Myocyte (in vitro differentiated cells): ENCODE measurements around the gene RBMS3. TPM values are rescaled to one million over a fixed set of nuclear protein-coding genes. Genes with fewer than 3 reads are reported as not detected.
A peak's percentile ranks its signal among the peaks of the same experiment; 100 is the strongest.

Experiments
- DNase-seq: peaks from one replicate; pipeline ENCODE4 v3.0.0-alpha.2; 2012; ENCODE audit warnings: low read depth
- total RNA-seq: library from RNA; depleted of rRNA; stranded (reverse); fragments of >200 nt; gene quantifications from 2 replicates; pipeline ENCODE4 v1.2.3, GENCODE V29; 2014

RBMS3 gene
- total RNA-seq, 1 donor from 2014 or later: 30.6 TPM

DNA sequence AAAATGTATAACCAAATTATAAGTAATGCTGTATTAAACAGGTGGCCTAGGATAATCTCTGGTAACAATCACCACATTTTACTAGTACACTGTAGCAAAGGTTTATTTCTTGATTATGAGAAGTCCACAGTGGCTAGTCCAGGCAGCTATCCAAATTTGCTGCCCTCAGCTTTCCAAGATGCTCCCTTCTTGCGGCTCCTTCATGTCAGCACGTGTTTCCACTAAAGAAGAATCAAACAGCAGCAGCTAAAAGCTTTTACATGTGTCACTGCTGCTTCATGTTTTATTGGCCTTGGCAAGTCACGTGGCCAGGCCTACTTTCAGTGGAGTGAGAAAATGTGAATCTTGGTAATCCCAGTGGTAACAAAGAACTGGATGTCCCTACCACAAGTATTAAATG, 5.6 kb upstream of the RBMS3 start:
- peak; percentile 89 for DNase-seq

DNA sequence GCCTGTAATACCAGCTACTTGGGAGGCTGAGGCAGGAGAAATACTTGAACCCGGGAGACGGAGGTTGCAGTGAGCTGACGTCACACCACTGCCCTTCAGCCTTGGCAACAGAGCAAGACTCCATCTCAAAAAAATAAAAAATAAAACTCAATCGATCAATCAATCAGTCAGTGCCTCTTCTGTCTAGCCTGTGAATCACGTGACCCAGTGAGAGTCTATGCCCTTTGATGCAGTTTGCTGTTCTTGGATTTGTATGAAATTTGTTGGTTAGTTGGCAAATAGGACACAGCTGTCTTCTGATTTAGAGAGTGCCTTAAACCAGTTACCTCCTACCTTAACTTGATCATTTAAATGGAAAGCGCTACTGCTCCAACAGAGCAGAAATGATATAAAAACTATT, 3.6 kb upstream of the RBMS3 start:
- DNase-seq: no peak

DNA sequence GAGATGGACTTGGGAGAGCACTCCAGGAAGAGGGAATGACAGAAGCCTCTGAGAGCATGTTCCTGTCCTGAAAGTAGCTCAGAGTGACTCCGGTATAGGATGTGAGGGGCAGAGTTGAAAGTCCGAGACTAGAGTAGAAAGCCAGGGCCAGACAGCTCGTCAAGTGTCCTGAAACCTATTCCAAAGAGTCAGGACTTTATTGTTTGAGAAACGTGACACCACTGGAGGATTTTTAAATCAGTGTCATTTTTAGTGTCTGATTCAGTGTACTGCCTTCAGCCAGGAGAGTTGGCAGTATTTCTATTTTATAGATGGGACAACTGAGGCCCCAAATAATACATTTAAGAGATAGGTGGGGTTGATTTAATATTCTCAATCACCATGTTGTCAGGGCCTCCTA, 1.6 kb upstream of the RBMS3 start:
- DNase-seq: peak; percentile 51

DNA sequence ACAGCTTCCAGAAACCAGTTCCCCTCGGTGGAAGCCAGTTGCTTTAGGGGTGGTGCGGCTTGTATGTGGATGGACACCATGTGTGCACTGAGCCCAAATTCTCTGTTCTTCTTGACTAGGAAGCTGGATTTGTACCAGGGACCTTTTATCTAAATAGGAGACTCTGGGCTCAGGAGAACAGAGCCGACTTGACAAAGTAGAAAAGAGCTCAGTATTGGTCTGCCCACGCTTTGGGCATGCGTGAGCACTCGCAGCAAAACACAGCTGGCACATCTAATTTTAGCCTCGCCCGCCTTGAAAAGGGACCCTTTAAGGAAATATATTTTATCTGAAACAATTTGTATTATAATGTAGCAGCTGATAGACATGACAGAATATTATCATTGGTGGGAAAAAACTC, 1.1 kb upstream of the RBMS3 start:
- peak; percentile 88 for DNase-seq

- DNase-seq: peak; percentile 68
Observed at GRCh38 chr3:29281094-29281343, 148 bp downstream of the RBMS3 start.

GRCh38 chr3:29281344-29282241, 722 bp downstream of the RBMS3 start:
- peak; percentile 63 for DNase-seq

- DNase-seq: peak; percentile 69
Observed at GRCh38 chr3:29282427-29283230, 1.8 kb downstream of the RBMS3 start.

DNA sequence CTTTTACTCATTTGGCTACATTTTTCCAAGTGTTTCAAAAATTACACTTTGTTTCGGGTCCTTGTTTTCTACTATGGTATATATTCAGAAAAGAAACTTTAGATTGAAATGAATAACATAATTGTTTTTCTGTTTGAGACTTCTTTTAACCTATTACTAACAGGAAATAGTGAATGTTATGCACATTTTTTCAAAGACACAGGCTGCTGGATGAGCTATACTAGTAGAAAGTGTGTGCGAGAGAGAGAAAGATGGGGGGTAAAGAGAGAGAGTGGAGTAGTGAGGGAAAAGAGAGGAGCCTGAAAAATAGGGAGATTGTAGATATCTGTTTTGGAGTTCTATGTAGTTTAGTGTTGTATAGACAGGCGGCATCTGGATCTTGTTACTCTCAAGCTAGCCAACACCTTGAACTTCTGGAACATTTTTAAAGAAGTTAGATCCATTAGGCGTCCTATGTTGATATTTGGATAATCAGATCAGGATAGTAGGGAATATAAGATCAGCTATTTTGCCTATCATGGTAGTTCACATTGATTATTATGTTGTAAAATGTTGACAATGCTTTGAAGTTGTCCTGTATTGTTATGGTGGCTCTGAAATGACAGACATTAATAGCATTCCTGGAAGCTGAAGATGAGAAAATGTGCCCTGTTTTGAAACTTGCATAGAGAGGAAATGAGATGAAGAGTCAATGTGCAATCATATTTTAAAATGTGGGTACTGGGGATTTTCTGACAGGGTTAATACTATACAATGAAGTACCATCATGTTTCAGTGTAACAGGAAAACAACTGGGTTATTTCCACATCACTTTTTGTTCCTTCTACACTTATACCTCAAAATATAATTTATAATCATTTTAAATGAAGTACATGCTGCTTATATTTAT, 2.6 kb downstream of the RBMS3 start:
- peak; percentile 44 for DNase-seq

GRCh38 chr3:29284497-29284896, 3.6 kb downstream of the RBMS3 start:
- DNase-seq: peak; percentile 36

- DNase-seq: peak; percentile 73
Observed at GRCh38 chr3:29285471-29286071, 4.7 kb downstream of the RBMS3 start.

DNA sequence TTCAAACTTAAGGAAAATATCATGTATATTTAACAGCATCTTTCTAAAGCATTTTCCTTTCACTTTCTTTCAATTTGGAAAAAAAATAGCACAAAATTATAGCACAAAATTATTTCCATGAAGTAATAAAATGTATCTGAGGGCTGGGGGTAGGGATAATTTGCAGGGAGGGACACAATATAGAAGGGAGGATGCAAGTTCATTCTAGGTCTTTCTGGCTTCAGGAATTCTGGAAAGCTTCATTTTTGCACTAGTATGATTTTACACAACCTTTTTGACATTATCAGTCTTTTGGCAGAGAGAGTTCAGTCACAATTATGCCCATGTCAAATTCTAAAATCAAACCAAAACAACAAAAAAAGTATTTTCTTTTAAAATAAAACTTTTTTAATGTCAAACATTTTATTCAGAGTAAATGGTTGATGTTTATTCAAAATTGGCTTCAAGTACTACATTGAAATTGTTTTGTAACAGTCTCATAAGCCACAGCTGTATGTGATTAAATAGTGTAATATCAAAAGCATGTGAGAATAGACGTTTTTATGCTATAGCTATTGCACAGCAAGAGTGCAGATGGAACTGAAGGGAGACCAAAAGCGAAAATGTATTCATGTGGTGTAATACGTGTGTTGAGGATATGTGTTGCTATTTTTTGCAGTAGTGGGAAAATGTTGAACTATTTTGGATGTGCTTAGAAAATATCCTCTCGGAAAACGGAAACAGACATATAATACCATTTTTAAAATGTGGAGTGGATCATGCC, 5.8 kb downstream of the RBMS3 start:
- peak; percentile 40 for DNase-seq

GRCh38 chr3:29290596-29290995, 9.7 kb downstream of the RBMS3 start:
- DNase-seq: peak; percentile 18

- DNase-seq: peak; percentile 59
Observed at GRCh38 chr3:29291260-29291981, 10.6 kb downstream of the RBMS3 start.

DNA sequence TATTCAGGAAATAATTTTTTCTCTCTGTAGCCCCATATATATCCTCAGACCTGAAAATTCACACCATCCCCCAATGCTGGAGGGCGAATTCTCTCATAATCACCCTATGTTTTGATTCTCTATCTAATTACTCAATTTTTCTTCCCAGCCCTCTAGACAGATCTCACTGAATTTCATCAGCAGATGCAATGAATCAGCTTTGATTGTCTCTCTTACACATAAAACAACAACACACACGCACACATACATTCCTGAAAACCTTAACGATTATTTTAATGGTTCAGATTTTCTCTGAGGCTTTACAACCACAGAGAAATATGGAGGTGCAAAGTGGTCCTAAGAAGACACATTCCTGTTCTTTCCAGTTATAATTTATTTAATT, 11.1 kb downstream of the RBMS3 start:
- DNase-seq: peak; percentile 5

- no peak for DNase-seq
Observed at GRCh38 chr3:29293421-29293820, 12.6 kb downstream of the RBMS3 start.

- no peak for DNase-seq
Observed at GRCh38 chr3:29297998-29298397, 17.1 kb downstream of the RBMS3 start.

DNA sequence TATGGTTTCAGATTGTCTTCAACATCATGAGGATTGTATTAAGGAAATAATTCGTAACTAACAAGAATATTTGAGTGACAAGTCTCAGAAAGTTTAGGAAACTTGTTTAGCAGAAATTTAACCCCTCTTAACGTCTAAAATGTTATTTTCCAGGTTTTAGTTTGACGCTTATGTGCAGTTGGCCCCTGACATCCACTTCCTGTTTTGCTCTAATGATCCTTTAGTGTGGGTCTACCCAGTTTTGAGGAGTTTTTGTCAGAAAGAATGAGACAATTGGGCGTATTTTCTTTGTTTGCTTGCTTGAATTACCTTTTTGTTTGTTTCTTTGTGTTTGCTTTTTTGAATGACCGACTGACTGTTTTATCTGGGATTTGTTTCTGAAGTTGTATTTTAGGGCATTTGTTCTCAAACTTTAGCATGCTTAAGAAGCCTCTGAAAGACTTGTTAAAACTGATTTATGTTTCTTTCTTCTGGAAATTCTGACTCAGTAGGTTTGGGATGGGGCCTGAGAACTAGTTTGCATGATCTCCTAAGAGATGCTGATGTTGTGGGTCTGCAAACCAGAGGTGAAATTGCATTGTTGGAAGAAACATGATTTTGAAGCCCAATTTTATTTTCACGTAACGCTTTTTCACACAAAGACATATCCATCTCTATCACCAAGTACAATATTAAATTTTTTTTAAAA, 20.6 kb downstream of the RBMS3 start:
- no peak for DNase-seq

DNA sequence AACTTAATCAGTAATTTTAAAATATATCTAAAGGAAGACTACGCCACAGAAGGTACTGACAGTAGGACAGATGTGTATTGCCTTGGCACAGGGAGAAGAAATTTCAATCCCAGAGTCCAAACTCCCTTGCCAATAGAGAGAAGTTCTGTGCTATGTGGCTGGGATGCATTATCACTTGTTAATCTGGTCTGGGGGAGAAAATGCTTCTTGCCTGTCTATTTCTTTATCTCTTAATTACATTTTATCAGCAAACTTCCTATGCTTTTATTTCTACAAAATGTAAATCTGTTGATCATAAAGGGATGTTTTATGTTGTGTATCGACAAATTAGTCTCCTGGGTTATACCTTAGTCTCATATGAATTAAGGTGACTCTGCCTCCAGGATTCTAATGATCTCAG, 21.7 kb downstream of the RBMS3 start:
- no peak for DNase-seq

DNA sequence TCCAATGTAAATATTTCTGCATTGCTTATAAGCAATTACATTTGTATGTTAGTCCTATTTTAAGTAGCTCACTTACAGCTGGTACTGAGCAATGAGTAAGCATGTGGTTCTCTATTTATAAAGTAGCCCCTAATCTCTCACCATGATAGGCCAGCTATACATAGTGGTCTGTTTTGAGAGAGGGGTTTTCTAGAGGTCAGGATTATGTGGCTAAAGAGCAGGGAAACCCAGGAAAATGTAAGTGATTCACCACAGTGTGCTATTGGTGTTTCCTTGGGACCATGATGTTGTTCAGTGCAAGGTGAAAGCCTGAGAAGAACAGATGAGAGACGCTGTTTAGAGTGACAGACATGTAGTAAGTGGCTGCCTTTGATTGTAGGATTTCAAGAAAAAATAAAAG, 26.4 kb downstream of the RBMS3 start:
- peak; percentile 49 for DNase-seq
